SK-N-SH treated with all-trans-retinoic acid at 6 μM for 48 hours (cell line): ENCODE measurements around the gene RAC2.

Experiments
- ATAC-seq: fragments of 200-7000 bp; cut with Tn5 transposase; 3 replicates; pipeline ENCODE4 v1.9.1; 2020; ENCODE audit warnings: mild to moderate bottlenecking, moderate library complexity
- BACH2 ChIP-seq: fragments of 250-450 bp; sonication (Bioruptor Pico); IDR thresholded peaks from 2 replicates; pipeline ENCODE4 v1.9.0; 2021; ENCODE audit warnings: mild to moderate bottlenecking, borderline replicate concordance
- CREB5 ChIP-seq: fragments of 250-450 bp; sonication (Bioruptor Pico); IDR thresholded peaks from 2 replicates; pipeline ENCODE4 v1.5.1; 2020; ENCODE audit warnings: low read depth, mild to moderate bottlenecking, moderate library complexity
- CSDC2 ChIP-seq: fragments of 250-450 bp; sonication (Bioruptor Pico); IDR thresholded peaks from 2 replicates; pipeline ENCODE4 v1.5.0; 2020; ENCODE audit warnings: mild to moderate bottlenecking, moderate library complexity
- CSRNP3 ChIP-seq: fragments of 250-450 bp; sonication (Bioruptor Pico); IDR thresholded peaks from 2 replicates; pipeline ENCODE4 v1.5.1; 2021; ENCODE audit warnings: mild to moderate bottlenecking, moderate library complexity
- GLIS3 ChIP-seq: fragments of 250-450 bp; sonication (Bioruptor Pico); IDR thresholded peaks from 2 replicates; pipeline ENCODE4 v1.5.0; 2020; ENCODE audit warnings: mild to moderate bottlenecking, moderate library complexity
- OSR1 ChIP-seq: fragments of 250-450 bp; sonication (Bioruptor Pico); IDR thresholded peaks from 2 replicates; pipeline ENCODE4 v1.8.0; 2022; ENCODE audit warnings: moderate library complexity, mild to moderate bottlenecking, inconsistent platforms
- PATZ1 ChIP-seq: fragments of 250-450 bp; sonication (Bioruptor Pico); IDR thresholded peaks from 2 replicates; pipeline ENCODE4 v1.8.0; 2020; ENCODE audit warnings: mild to moderate bottlenecking, moderate library complexity, borderline replicate concordance
- POU6F1 ChIP-seq: fragments of 250-450 bp; sonication (Bioruptor Pico); IDR thresholded peaks from 2 replicates; pipeline ENCODE4 v1.8.0; 2021; ENCODE audit warnings: low read depth, mild to moderate bottlenecking, moderate library complexity, borderline replicate concordance
- PPARA ChIP-seq: fragments of 250-450 bp; sonication (Bioruptor Pico); IDR thresholded peaks from 2 replicates; pipeline ENCODE4 v1.5.0; 2020; ENCODE audit warnings: mild to moderate bottlenecking, borderline replicate concordance
- RARB ChIP-seq: fragments of 250-450 bp; sonication (Bioruptor Pico); IDR thresholded peaks from 2 replicates; pipeline ENCODE4 v1.8.0; 2021; ENCODE audit warnings: mild to moderate bottlenecking, moderate library complexity
- SNAI2 ChIP-seq: fragments of 250-450 bp; sonication (Bioruptor Pico); IDR thresholded peaks from 2 replicates; pipeline ENCODE4 v1.5.0; 2020; ENCODE audit warnings: mild to moderate bottlenecking, moderate library complexity
- TCF4 ChIP-seq: fragments of 250-450 bp; sonication (Bioruptor Pico); IDR thresholded peaks from 2 replicates; pipeline ENCODE4 v1.8.0; 2021; ENCODE audit warnings: mild to moderate bottlenecking, moderate library complexity, borderline replicate concordance
- TOX ChIP-seq: fragments of 250-450 bp; sonication (Bioruptor Pico); IDR thresholded peaks from 2 replicates; pipeline ENCODE4 v1.8.0; 2021; ENCODE audit warnings: mild to moderate bottlenecking, moderate library complexity, borderline replicate concordance
- ZC3H10 ChIP-seq: fragments of 250-450 bp; sonication (Bioruptor Pico); IDR thresholded peaks from 2 replicates; pipeline ENCODE4 v1.5.1; 2021; ENCODE audit warnings: mild to moderate bottlenecking, moderate library complexity
- ZFP3 ChIP-seq: fragments of 250-450 bp; sonication (Bioruptor Pico); IDR thresholded peaks from 2 replicates; pipeline ENCODE4 v1.5.0; 2020; ENCODE audit warnings: mild to moderate bottlenecking, moderate library complexity
- ZFP30 ChIP-seq: fragments of 450-650 bp; formaldehyde crosslinking; IDR thresholded peaks from 2 replicates; pipeline ENCODE4 v1.5.0; 2022; ENCODE audit warnings: mild to moderate bottlenecking, moderate library complexity
- ZNF565 ChIP-seq: fragments of 450-650 bp; formaldehyde crosslinking; conservative IDR thresholded peaks from 2 replicates; pipeline ENCODE4 v1.5.0; 2020; ENCODE audit warnings: low read depth, mild to moderate bottlenecking, moderate library complexity
- ZNF70 ChIP-seq: fragments of 450-650 bp; formaldehyde crosslinking; IDR thresholded peaks from 2 replicates; pipeline ENCODE4 v1.5.0; 2020; ENCODE audit warnings: mild to moderate bottlenecking, moderate library complexity
- ZNF8 ChIP-seq: fragments of 450-650 bp; formaldehyde crosslinking; IDR thresholded peaks from 2 replicates; pipeline ENCODE4 v1.5.0; 2020; ENCODE audit warnings: mild to moderate bottlenecking, moderate library complexity

Gene RAC2

GRCh38 chr22:37281646-37282384 is 37.7 kb upstream of the RAC2 start:
- TF ChIP-seq PPARA (CRISPR knock-in tag) (no peak), RARB (no peak), CSRNP3 (no peak), SNAI2 (CRISPR knock-in tag) (no peak), TCF4 (no peak), POU6F1 (no peak), CREB5 (no peak)
- TF ChIP-seq, all 23 proteins: peak for 0
- ATAC-seq = no peak

- TF ChIP-seq CREB5 (no peak), ZNF8 (CRISPR knock-in tag) (no peak), CSDC2 (CRISPR knock-in tag) (no peak), TCF4 (no peak), TOX (CRISPR knock-in tag) (no peak), OSR1 (CRISPR knock-in tag) (no peak), RARB (no peak), ZNF70 (CRISPR knock-in tag) (no peak), ZFP3 (no peak), ZFP30 (no peak), PATZ1 (CRISPR knock-in tag) (no peak)
- ATAC-seq = no peak
Measured at GRCh38 chr22:37281195-37281594, 37.1 kb upstream of the RAC2 start.

GRCh38 chr22:37280718-37281117 is 36.6 kb upstream of the RAC2 start:
- no peak for ATAC-seq
- TF ChIP-seq ZC3H10 (CRISPR knock-in tag) (no peak), ZNF565 (no peak), CREB5 (no peak), RARB (no peak), BACH2 (no peak), ZNF70 (CRISPR knock-in tag) (no peak), SNAI2 (CRISPR knock-in tag) (no peak), ZFP30 (no peak), POU6F1 (no peak), GLIS3 (CRISPR knock-in tag) (no peak), PATZ1 (CRISPR knock-in tag) (no peak), OSR1 (CRISPR knock-in tag) (no peak), TOX (CRISPR knock-in tag) (no peak), CSRNP3 (no peak), ZFP3 (no peak)
